Adrenal gland (tissue), 12 donors: ENCODE measurements around the gene CDKAL1. TPM values are rescaled to one million over a fixed set of nuclear protein-coding genes. Genes with fewer than 3 reads are reported as not detected.

Source experiments
- DNase-seq, 7 donors: peaks; one replicate each; pipeline ENCODE4 v3.0.0-alpha.2; 2019 to 2020
- H3K27ac ChIP-seq, 5 donors: fragments of 200-600 bp; sonication (generic) in 4 of 5; 1 replicate in 3 of 5; 2 replicates in 2 of 5; pipeline versions ENCODE4 v1.5.1 to v1.8.0; 2016 to 2020; ENCODE audit warnings: mild to moderate bottlenecking in 1 of 5
- H3K27me3 ChIP-seq: fragments of 200-600 bp; 2 replicates; pipeline ENCODE4 v1.8.0; 2021
- H3K36me3 ChIP-seq, 2 donors: fragments of 200-600 bp; replicated peaks in 1 of 2; 1 replicate in 1 of 2; 2 replicates in 1 of 2; pipeline versions ENCODE4 v1.5.1 to v1.8.0; 2018 to 2022
- H3K4me1 ChIP-seq, 2 donors: fragments of 200-600 bp; replicated peaks in 1 of 2; 1 replicate in 1 of 2; 2 replicates in 1 of 2; pipeline versions ENCODE4 v1.5.1 to v1.8.0; 2018 to 2021
- H3K4me3 ChIP-seq, 4 donors: fragments of 200-600 bp; sonication (generic) in 3 of 4; one replicate each; pipeline ENCODE4 v1.5.1; 2016 to 2018
- H3K9me3 ChIP-seq, 3 donors: fragments of 200-600 bp; sonication (generic) in 1 of 3; replicated peaks in 1 of 3; 1 replicate in 2 of 3; 2 replicates in 1 of 3; pipeline versions ENCODE4 v1.5.1 to v1.8.0; 2016 to 2021
- CTCF ChIP-seq, 6 experiments: fragments of 450-650 bp in 4 of 6; fragments of 200-600 bp in 2 of 6; sonication (generic) in 1 of 6; IDR thresholded peaks; 1 replicate in 5 of 6; 2 replicates in 1 of 6; pipeline versions ENCODE4 v1.5.1 to v1.8.0; 2016 to 2021; ENCODE audit warnings: antibody characterized with exemption in 6 of 6, mild to moderate bottlenecking in 2 of 6, moderate library complexity in 1 of 6
- POLR2A ChIP-seq, 2 donors: fragments of 450-650 bp; IDR thresholded peaks; one replicate each; pipeline ENCODE4 v1.6.1; 2017; ENCODE audit warnings: antibody characterized with exemption in 2 of 2, mild to moderate bottlenecking in 2 of 2, moderate library complexity in 1 of 2
- WGBS, 4 donors: extraction: QIAGEN DNeasy Blood & Tissue Kit in 2 of 4; methylation state at CpG; one replicate each; pipeline versions ENCODE4 v1.1.5 to v1.1.7; 2013 to 2017; 5-methylcytosine and 5-hydroxymethylcytosine counted together
- intact Hi-C, 2 donors: fragments of 100-400 bp; cut with DNase I; formaldehyde crosslinking; loops; one replicate each; pipeline versions ENCODE4 v1.14.1 to v1.15.0; 2022 to 2023
- polyA plus RNA-seq, 3 donors: library from polyadenylated mRNA; stranded (reverse); fragments of 200-250 nt in 2 of 3; fragments of 350-450 nt in 1 of 3; fragmentation: Illumina TruSeq in 1 of 3; extraction: RNeasy Lipid Tissue Mini Kit (QIAGEN cat#74804) in 1 of 3; gene quantifications; one replicate each; pipeline ENCODE4 v1.2.3, GENCODE V29; 2013 to 2014
- total RNA-seq, 9 donors: library from RNA; depleted of rRNA in 4 of 9; stranded (reverse); fragments of >200 nt in 4 of 9; fragments of 120-200 nt in 1 of 9; fragmentation: NEBNext Ultra II Directional in 1 of 9; extraction: Animal tissue kit (Norgen Biotek cat#: 25700) in 1 of 9; gene quantifications; one replicate each; pipeline versions ENCODE4 v1.1.0 to v1.2.4, GENCODE V29; 2013 to 2023
- donor health status: healthy with polysubstance abuse.
- donor health status: Bipolar disorder and iron deficiency.
- donor health status: DM: yes; HTN: yes; CAD: no.
- donor health status: DM: no; HTN: no; CAD: no.
- donor health status: DM: no; HTN: no; CAD: no.
- donor health status: DM: yes; HTN: yes; CAD: no.

Gene CDKAL1
- total and polyA plus RNA-seq, 12 donors = 3.9 to 21.1 (median 10.6) TPM

- TF ChIP-seq CTCF (IDR thresholded peaks at IDR 0.05) = no peak
- no peak for DNase-seq
- 94 to 97% (median 96%) methylated on average over 2 of the region's 2 CpGs for WGBS, 4 donors
Observed at GRCh38 chr6:21027507-21027906, 493.2 kb downstream of the CDKAL1 start.

GRCh38 chr6:21031182-21031581, 496.9 kb downstream of the CDKAL1 start:
- intact Hi-C loops = no loop called here
- no peaks in the 10 kb centered on the region for H3K9me3 ChIP-seq
- 95 to 97% (median 96%) methylated on average over 5 of the region's 5 CpGs for WGBS, 4 donors
- DNase-seq = no peak
- no peaks in the 10 kb centered on the region for H3K27me3 ChIP-seq
- H3K4me1 ChIP-seq = peaks cover 0 to 4% of the 10 kb centered on the region in 2 donors
- no peak for TF ChIP-seq CTCF (IDR thresholded peaks at IDR 0.05)
- no peak for TF ChIP-seq POLR2A (IDR thresholded peaks at IDR 0.05)
- H3K27ac ChIP-seq = no peak overlapping the region
- no peaks in the 10 kb centered on the region for H3K36me3 ChIP-seq
- H3K4me3 ChIP-seq = no peak overlapping the region

More at GRCh38 chr6:21027507-21027906, 493.2 kb downstream of the CDKAL1 start:
- intact Hi-C loops = no loop called here
- no peaks in the 10 kb centered on the region for H3K36me3 ChIP-seq
- no peak overlapping the region for H3K27ac ChIP-seq
- no peak overlapping the region for H3K4me3 ChIP-seq
- H3K9me3 ChIP-seq = no peaks in the 10 kb centered on the region
- no peaks in the 10 kb centered on the region for H3K4me1 ChIP-seq
- H3K27me3 ChIP-seq = no peaks in the 10 kb centered on the region

- peaks cover 0 to 4% of the 10 kb centered on the region in 2 donors for H3K4me1 ChIP-seq
- no peak overlapping the region for H3K27ac ChIP-seq
- no peaks in the 10 kb centered on the region for H3K9me3 ChIP-seq
- WGBS, 4 donors = 72 to 84% (median 79%) methylated on average over 1 of the region's 1 CpG
- no peaks in the 10 kb centered on the region for H3K36me3 ChIP-seq
- H3K4me3 ChIP-seq = no peak overlapping the region
- TF ChIP-seq CTCF (IDR thresholded peaks at IDR 0.05) (no peak), POLR2A (IDR thresholded peaks at IDR 0.05) (no peak)
- no peaks in the 10 kb centered on the region for H3K27me3 ChIP-seq
- intact Hi-C loops = no loop called here
- no peak for DNase-seq
Observed at GRCh38 chr6:21033084-21033483, 498.8 kb downstream of the CDKAL1 start.

- no peak for TF ChIP-seq CTCF (IDR thresholded peaks at IDR 0.05)
- intact Hi-C loops = no loop called here
- no peak overlapping the region for H3K4me3 ChIP-seq
- no peaks in the 10 kb centered on the region for H3K27me3 ChIP-seq
- WGBS, 4 donors = 53 to 74% (median 59%) methylated on average over 4 of the region's 4 CpGs
- H3K36me3 ChIP-seq = no peaks in the 10 kb centered on the region
- no peaks in the 10 kb centered on the region for H3K9me3 ChIP-seq
- DNase-seq = peak; percentile 17 to 68 (median 33)
- H3K27ac ChIP-seq = peak overlapping the region in 1 of 5 donors; percentile 18
- peaks cover 0 to 4% of the 10 kb centered on the region in 2 donors for H3K4me1 ChIP-seq
Observed at GRCh38 chr6:21033575-21034026, 499.3 kb downstream of the CDKAL1 start.
